Activated CD4-positive, alpha-beta T cell treated with anti-CD3 and anti-CD28 coated beads, Interleukin-2, amount 50 U/mL, for 24 hours (primary cell): Measurements from ENCODE around the gene HOXD12.

Experiments
- DNase-seq, 2 donors: peaks; one replicate each; pipeline ENCODE4 v3.0.0-alpha.2; 2020; ENCODE audit warnings: low read depth in 1 of 2, low spot score in 1 of 2

HOXD12 gene

DNA sequence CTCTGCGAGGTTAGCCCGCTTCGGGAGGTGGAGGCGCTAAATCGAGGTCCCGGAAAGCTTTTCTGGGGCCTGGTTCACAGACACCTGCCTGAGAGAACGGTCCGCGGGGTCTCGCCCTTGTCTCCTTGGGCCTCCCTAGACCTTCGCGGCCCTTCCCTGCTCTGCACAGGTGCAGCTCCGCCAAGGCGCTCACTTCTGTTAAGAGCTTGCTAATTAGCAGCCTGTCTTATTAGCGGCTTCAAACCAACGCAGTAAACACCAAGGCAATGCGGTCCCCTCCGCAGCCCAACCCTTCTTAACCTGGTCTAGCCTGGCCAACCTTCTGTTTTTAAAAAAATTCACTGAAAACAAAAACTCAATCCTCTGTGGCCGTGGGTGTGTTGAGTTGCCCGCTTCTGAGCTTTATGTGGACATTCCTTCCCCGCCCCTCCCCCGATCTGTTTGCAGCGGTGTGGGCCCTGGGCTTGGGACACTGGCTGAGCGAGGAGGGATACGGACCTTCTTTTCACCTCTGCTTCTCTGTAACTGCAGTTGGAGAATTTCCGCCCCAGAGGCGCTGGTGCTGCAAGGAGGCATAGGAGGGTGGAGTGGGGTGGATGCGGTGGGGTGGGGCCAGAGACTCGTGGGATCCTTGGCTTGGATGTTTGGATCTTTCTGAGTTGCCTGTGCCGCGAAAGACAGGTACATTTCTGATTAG, 48.4 kb downstream of the HOXD12 start:
- no peak for DNase-seq

- DNase-seq: no peak
Measured at GRCh38 chr2:176148751-176149421, 49.3 kb downstream of the HOXD12 start.

- DNase-seq: no peak
Measured at GRCh38 chr2:176149481-176149938, 49.9 kb downstream of the HOXD12 start.

DNA sequence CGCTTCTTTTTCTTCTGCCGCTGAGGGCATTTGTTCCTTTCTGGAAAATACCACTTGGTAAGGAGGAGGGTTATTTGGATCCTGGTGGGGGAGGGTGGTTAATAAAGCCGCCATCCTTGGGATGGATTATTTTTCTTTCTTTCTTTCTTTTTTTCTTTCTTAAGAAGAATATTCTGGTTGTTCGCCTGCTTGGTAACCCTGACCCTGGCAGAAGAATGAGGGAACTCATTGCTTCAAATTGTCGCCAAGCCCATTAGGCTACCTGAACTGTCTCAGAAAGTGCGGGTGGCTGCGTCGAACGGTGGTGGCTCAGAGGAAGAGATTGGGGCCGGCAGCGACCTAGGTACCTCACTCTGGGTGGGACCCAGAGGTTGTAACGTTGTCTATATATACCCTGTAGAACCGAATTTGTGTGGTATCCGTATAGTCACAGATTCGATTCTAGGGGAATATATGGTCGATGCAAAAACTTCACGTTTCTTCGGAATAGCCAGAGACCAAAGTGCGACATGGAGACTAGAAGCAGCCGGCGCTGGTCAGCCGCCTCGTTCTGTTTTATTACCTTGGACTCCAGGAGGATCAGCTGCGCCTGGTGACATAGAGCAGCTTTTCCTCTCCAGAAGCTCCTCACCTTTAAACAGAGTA, 50.5 kb downstream of the HOXD12 start:
- DNase-seq: no peak

- DNase-seq: no peak
Measured at GRCh38 chr2:176150584-176151441, 51.2 kb downstream of the HOXD12 start.

DNA sequence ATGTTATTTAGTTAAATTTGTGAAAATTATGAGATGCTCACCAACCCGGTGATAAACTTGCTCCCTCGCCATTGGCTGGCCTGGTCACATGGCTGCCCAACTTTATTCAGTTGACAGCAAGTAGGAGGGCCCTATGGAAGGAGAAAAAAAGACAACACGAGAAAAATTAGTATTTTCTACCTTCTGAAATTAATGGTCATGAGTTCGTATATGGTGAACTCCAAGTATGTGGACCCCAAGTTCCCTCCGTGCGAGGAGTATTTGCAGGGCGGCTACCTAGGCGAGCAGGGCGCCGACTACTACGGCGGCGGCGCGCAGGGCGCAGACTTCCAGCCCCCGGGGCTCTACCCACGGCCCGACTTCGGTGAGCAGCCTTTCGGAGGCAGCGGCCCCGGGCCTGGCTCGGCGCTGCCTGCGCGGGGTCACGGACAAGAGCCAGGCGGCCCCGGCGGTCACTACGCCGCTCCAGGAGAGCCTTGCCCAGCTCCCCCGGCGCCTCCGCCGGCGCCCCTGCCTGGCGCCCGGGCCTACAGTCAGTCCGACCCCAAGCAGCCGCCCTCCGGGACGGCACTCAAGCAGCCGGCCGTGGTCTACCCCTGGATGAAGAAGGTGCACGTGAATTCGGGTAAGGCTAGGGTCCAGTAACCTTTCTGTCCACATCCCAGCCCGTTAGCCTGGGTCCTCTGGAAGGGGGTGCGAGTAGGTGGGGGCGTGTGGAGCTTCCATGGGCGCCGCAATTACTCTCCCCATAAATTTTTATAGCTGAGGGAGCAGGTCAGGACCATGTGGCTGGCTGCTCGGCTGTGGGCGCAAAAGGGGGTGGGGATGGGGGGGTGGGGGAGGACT, 52.1 kb downstream of the HOXD12 start, which contains the start of gene HOXD4:
Gene HOXD4 (plus strand): TSS at position 109 of the 846 bp plus-strand sequence. CDS start 84 bp downstream, at position 193.
- DNase-seq: no peak
